AG04450 (cell line): ENCODE results near the gene BLOC1S1. TPM values are rescaled to one million over a fixed set of nuclear protein-coding genes. Genes with fewer than 3 reads are reported as not detected.
A peak's percentile ranks its signal among the peaks of the same experiment; 100 is the strongest.

Experiments used
- CTCF ChIA-PET: fragments of 300-600, 350-600 bp; formaldehyde crosslinking; extraction: SDS; loops from one replicate; lab custom pipeline; 2022; ENCODE audit warnings: antibody characterized with exemption, inconsistent platforms; lab: Charles Lee
- POLR2A ChIA-PET: fragments of 350-600 bp; formaldehyde crosslinking; extraction: SDS; loops from one replicate; lab custom pipeline; 2021; ENCODE audit warnings: antibody characterized with exemption, inconsistent platforms; lab: Yijun Ruan, JAX
- DNase-seq: peaks from one replicate; pipeline ENCODE4 v3.0.0-alpha.2; 2011; ENCODE audit warnings: low read depth, low spot score
- H3K27ac ChIP-seq: one replicate; pipeline ENCODE4 v1.5.1; 2012; ENCODE audit warnings: low read depth, low read length, control low read depth
- H3K27me3 ChIP-seq: one replicate; pipeline ENCODE4 v1.6.0; 2012; ENCODE audit warnings: low read length; ENCODE audit not compliant: control insufficient read depth, insufficient read depth
- H3K4me3 ChIP-seq: 2 replicates; pipeline ENCODE4 v1.5.1; 2011; ENCODE audit warnings: mild to moderate bottlenecking, low read depth, low read length, control low read depth
- H3K9me3 ChIP-seq: 2 replicates; pipeline ENCODE4 v1.5.1; 2012; ENCODE audit warnings: low read length; ENCODE audit not compliant: control insufficient read depth, insufficient read depth
- CTCF ChIP-seq: IDR thresholded peaks from 2 replicates; pipeline ENCODE4 v1.5.1; 2011; ENCODE audit warnings: low read depth, low read length, control low read depth, inconsistent platforms
- polyA plus RNA-seq: library from polyadenylated mRNA; depleted of rRNA; stranded (reverse); fragments of >200 nt; gene quantifications from 2 replicates; pipeline ENCODE4 v1.2.3, GENCODE V29; 2011

Gene BLOC1S1
- polyA plus RNA-seq, 1 experiment = 132 TPM

- Histone ChIP-seq H3K4me3 (no peak overlapping the region), H3K9me3 (no peaks in the 10 kb centered on the region; the same call in 1 of the 2 replicates), H3K27me3 (peaks cover 7% of the 10 kb centered on the region), H3K27ac (no peak overlapping the region)
- POLR2A ChIA-PET = interaction anchor here (1.2 kb wide), 1 partner anchor 24 kb away, joined by 3 read pairs; no protein-coding TSS in a partner anchor
- CTCF ChIA-PET = interaction anchor here (1.4 kb wide), 1 partner anchor 48 kb away, joined by 3 read pairs; no protein-coding TSS in a partner anchor
- TF ChIP-seq CTCF = no peak
- no peak for DNase-seq
Observed at GRCh38 chr12:55704824-55705718, 10.8 kb upstream of the BLOC1S1 start.

GRCh38 chr12:55705782-55706402, 10.0 kb upstream of the BLOC1S1 start:
- Histone ChIP-seq H3K27me3 (peaks cover 7% of the 10 kb centered on the region), H3K9me3 (no peaks in the 10 kb centered on the region; the same call in 1 of the 2 replicates), H3K4me3 (no peak overlapping the region), H3K27ac (no peak overlapping the region)
- POLR2A ChIA-PET = interaction anchor here (1.2 kb wide), 1 partner anchor 24 kb away, joined by 3 read pairs; no protein-coding TSS in a partner anchor
- DNase-seq = no peak
- TF ChIP-seq CTCF = peak; percentile 41
- CTCF ChIA-PET = interaction anchor here (1.0 to 1.4 kb wide), 3 partner anchors 9 to 87 kb away, joined by 3 to 7 read pairs (median 3); no protein-coding TSS in a partner anchor

GRCh38 chr12:55706568-55707218, 9.2 kb upstream of the BLOC1S1 start:
- TF ChIP-seq CTCF = no peak
- ChIA-PET CTCF (interaction anchor here (0.8 to 1.2 kb wide), 3 partner anchors 10 to 88 kb away, joined by 3 to 7 read pairs (median 3); no protein-coding TSS in a partner anchor), POLR2A (interaction anchor here (0.6 to 1.2 kb wide), 2 partner anchors 23 to 130 kb away, joined by 3 to 4 read pairs; no protein-coding TSS in a partner anchor)
- Histone ChIP-seq H3K9me3 (no peaks in the 10 kb centered on the region; the same call in 1 of the 2 replicates), H3K4me3 (peak overlapping the region; percentile 65), H3K27me3 (peaks cover 7% of the 10 kb centered on the region), H3K27ac (no peak overlapping the region)
- no peak for DNase-seq

- DNase-seq = no peak
- Histone ChIP-seq H3K27ac (no peak overlapping the region), H3K27me3 (peaks cover 7% of the 10 kb centered on the region), H3K9me3 (no peaks in the 10 kb centered on the region; the same call in 1 of the 2 replicates), H3K4me3 (peak overlapping the region; percentile 65)
- POLR2A ChIA-PET = interaction anchor here (0.6 kb wide), 1 partner anchor 129 kb away, joined by 4 read pairs; no protein-coding TSS in a partner anchor
- TF ChIP-seq CTCF = no peak
- CTCF ChIA-PET = interaction anchor here (0.8 to 1.2 kb wide), 2 partner anchors 51 to 88 kb away, joined by 3 to 7 read pairs; no protein-coding TSS in a partner anchor
Observed at GRCh38 chr12:55707219-55707671, 8.6 kb upstream of the BLOC1S1 start.
